H1 (cell line): ENCODE data around the gene SYCE1L. TPM values are rescaled to one million over a fixed set of nuclear protein-coding genes. Genes with fewer than 3 reads are reported as not detected.

ENCODE experiments used
- CTCF ChIA-PET: fragments of 300-600 bp; sonication (Branson Sonifier 250); formaldehyde crosslinking; loops from one replicate; lab custom pipeline; 2021; ENCODE audit not compliant: partially characterized antibody; lab: Charles Lee
- POLR2A ChIA-PET: fragments of 300-600 bp; sonication (Branson Sonifier 250); formaldehyde crosslinking; loops from one replicate; lab custom pipeline; 2021; ENCODE audit warnings: inconsistent platforms; ENCODE audit not compliant: partially characterized antibody; lab: Charles Lee
- DNase-seq, 2 experiments: peaks; one replicate each; pipeline versions ENCODE4 v3.0.0 to v3.0.0-alpha.2; 2010 to 2022; ENCODE audit warnings: low spot score in 2 of 2, low read depth in 1 of 2, mixed read lengths in 1 of 2
- FAIRE-seq: peaks from 2 replicates; lab custom pipeline; 2011; peaks lifted over from hg19 to GRCh38; lab: Jason Lieb, UNC
- H2AFZ ChIP-seq: 2 replicates; pipeline ENCODE4 v1.8.1; 2012; ENCODE audit warnings: low read length, inconsistent platforms
- H2AK5ac ChIP-seq: 2 replicates; pipeline ENCODE4 v1.6.1; 2013; ENCODE audit warnings: low read depth, low read length
- H2BK120ac ChIP-seq: replicated peaks from 2 replicates; pipeline ENCODE3; 2013; ENCODE audit warnings: low read depth, low read length, inconsistent platforms
- H2BK12ac ChIP-seq: 2 replicates; pipeline ENCODE4 v1.6.1; 2013; ENCODE audit warnings: low read depth, low read length
- H2BK15ac ChIP-seq: 2 replicates; pipeline ENCODE4 v1.6.1; 2013; ENCODE audit warnings: low read length
- H2BK20ac ChIP-seq: 2 replicates; pipeline ENCODE4 v1.6.1; 2013; ENCODE audit warnings: low read length
- H2BK5ac ChIP-seq: 2 replicates; pipeline ENCODE4 v1.6.1; 2013; ENCODE audit warnings: low read depth, low read length
- H3K14ac ChIP-seq: 2 replicates; pipeline ENCODE4 v1.6.1; 2013; ENCODE audit warnings: inconsistent platforms; ENCODE audit not compliant: insufficient read length
- H3K18ac ChIP-seq: 2 replicates; pipeline ENCODE4 v1.6.1; 2013; ENCODE audit warnings: low read length; ENCODE audit errors: extremely low read depth
- H3K23ac ChIP-seq: 2 replicates; pipeline ENCODE4 v1.6.1; 2013; ENCODE audit warnings: inconsistent platforms; ENCODE audit not compliant: insufficient read length
- H3K23me2 ChIP-seq: 2 replicates; pipeline ENCODE4 v1.6.1; 2013; ENCODE audit warnings: low read depth, low read length
- H3K27ac ChIP-seq: 2 replicates; pipeline ENCODE4 v1.6.1; 2011; ENCODE audit warnings: low read depth, low read length, inconsistent platforms
- H3K27me3 ChIP-seq, 4 experiments: replicated peaks in 1 of 4; 1 replicate in 1 of 4; 2 replicates in 3 of 4; pipeline versions ENCODE4 v1.6.1 to v1.8.1; 2011 to 2013; ENCODE audit warnings: low read length in 3 of 4, mild to moderate bottlenecking in 3 of 4, inconsistent platforms in 2 of 4, mixed read lengths in 2 of 4, moderate library complexity in 1 of 4; ENCODE audit not compliant: control insufficient read depth in 3 of 4, insufficient read depth in 3 of 4; ENCODE audit errors: extremely low read depth in 1 of 4
- H3K36me3 ChIP-seq, 4 experiments: 2 replicates each; pipeline versions ENCODE4 v1.6.1 to v1.8.1; 2011 to 2013; ENCODE audit warnings: mild to moderate bottlenecking in 4 of 4, low read length in 3 of 4, moderate library complexity in 2 of 4, control low read depth in 1 of 4, inconsistent platforms in 1 of 4; ENCODE audit not compliant: insufficient read depth in 4 of 4, control insufficient read depth in 2 of 4
- H3K4ac ChIP-seq: replicated peaks from 2 replicates; pipeline ENCODE3; 2013; ENCODE audit warnings: low read length, low read depth, mixed read lengths, inconsistent platforms; ENCODE audit not compliant: insufficient read length
- H3K4me1 ChIP-seq, 4 experiments: replicated peaks in 1 of 4; 1 replicate in 1 of 4; 2 replicates in 3 of 4; pipeline versions ENCODE4 v1.6.1 to v1.8.1; 2011 to 2013; ENCODE audit warnings: low read length in 3 of 4, inconsistent platforms in 2 of 4, mixed read lengths in 1 of 4; ENCODE audit not compliant: insufficient read depth in 4 of 4, control insufficient read depth in 3 of 4
- H3K4me2 ChIP-seq, 2 experiments: 2 replicates each; pipeline versions ENCODE4 v1.6.1 to v1.8.1; 2011 to 2013; ENCODE audit warnings: low read depth in 2 of 2, low read length in 2 of 2, control low read depth in 1 of 2, inconsistent platforms in 1 of 2, mild to moderate bottlenecking in 1 of 2; ENCODE audit not compliant: insufficient read depth in 1 of 2
- H3K4me3 ChIP-seq, 4 experiments: fragments of 200-600, 300-600 bp in 1 of 4; sonication (generic), shearing (Covaris generic), sonication (Bioruptor Twin) in 1 of 4; 2 replicates each; pipeline versions ENCODE4 v1.5.1 to v1.8.1; 2011 to 2016; ENCODE audit warnings: low read length in 4 of 4, low read depth in 3 of 4, control low read depth in 2 of 4, inconsistent platforms in 2 of 4, mild to moderate bottlenecking in 2 of 4, mixed read lengths in 1 of 4, moderate library complexity in 1 of 4; ENCODE audit not compliant: insufficient read depth in 2 of 4; ENCODE audit errors: extremely low read depth in 1 of 4
- H3K56ac ChIP-seq: replicated peaks from 2 replicates; pipeline ENCODE3; 2013; ENCODE audit warnings: low read depth, mild to moderate bottlenecking, mixed read lengths, low read length, inconsistent platforms; ENCODE audit not compliant: insufficient read length
- H3K79me1 ChIP-seq: 2 replicates; pipeline ENCODE4 v1.6.1; 2013; ENCODE audit warnings: low read depth, low read length, control low read depth
- H3K79me2 ChIP-seq, 2 experiments: 2 replicates each; pipeline versions ENCODE4 v1.6.1 to v1.8.1; 2012 to 2013; ENCODE audit warnings: low read length in 2 of 2, mild to moderate bottlenecking in 2 of 2, inconsistent platforms in 1 of 2; ENCODE audit not compliant: insufficient read depth in 2 of 2, control insufficient read depth in 1 of 2
- H3K9ac ChIP-seq, 4 experiments: replicated peaks in 1 of 4; 1 replicate in 1 of 4; 2 replicates in 3 of 4; pipeline versions ENCODE4 v1.6.1 to v1.8.1; 2011 to 2013; ENCODE audit warnings: low read depth in 3 of 4, low read length in 3 of 4, control low read depth in 2 of 4, mild to moderate bottlenecking in 2 of 4, moderate library complexity in 2 of 4, inconsistent platforms in 1 of 4; ENCODE audit errors: extremely low read depth in 1 of 4
- H3K9me3 ChIP-seq, 2 experiments: 2 replicates each; pipeline versions ENCODE4 v1.6.1 to v1.8.1; 2012 to 2013; ENCODE audit warnings: mild to moderate bottlenecking in 2 of 2, moderate library complexity in 2 of 2, control low read depth in 1 of 2, inconsistent platforms in 1 of 2, low read depth in 1 of 2, low read length in 1 of 2, mixed read lengths in 1 of 2; ENCODE audit not compliant: insufficient read depth in 2 of 2
- H4K20me1 ChIP-seq, 2 experiments: replicated peaks in 1 of 2; 2 replicates each; pipeline versions ENCODE3 to v1.8.1; 2011 to 2013; ENCODE audit warnings: inconsistent platforms in 2 of 2, low read length in 2 of 2, mild to moderate bottlenecking in 1 of 2; ENCODE audit not compliant: insufficient read depth in 2 of 2, control insufficient read depth in 1 of 2
- H4K5ac ChIP-seq: 2 replicates; pipeline ENCODE4 v1.6.1; 2013; ENCODE audit warnings: low read length, low read depth, mixed read lengths, inconsistent platforms; ENCODE audit not compliant: insufficient read length
- H4K8ac ChIP-seq: 2 replicates; pipeline ENCODE4 v1.8.0; 2013; ENCODE audit warnings: mild to moderate bottlenecking, moderate library complexity, low read length, inconsistent platforms; ENCODE audit not compliant: insufficient read depth; ENCODE audit errors: extremely low read depth
- H4K91ac ChIP-seq: replicated peaks from 2 replicates; pipeline ENCODE3; 2013; ENCODE audit warnings: low read length, mixed read lengths, inconsistent platforms; ENCODE audit not compliant: insufficient read length
- ASH2L ChIP-seq: fragments of 200-600, 300-600 bp; sonication (generic); IDR thresholded peaks from one replicate; pipeline ENCODE4 v1.7.1; 2017; ENCODE audit warnings: low read length
- ATF3 ChIP-seq: IDR thresholded peaks from 2 replicates; pipeline ENCODE4 v1.6.1; 2011; ENCODE audit warnings: low read depth, mild to moderate bottlenecking, low read length; ENCODE audit not compliant: insufficient read depth
- CBX5 ChIP-seq: fragments of 300-800, 300-1000 bp; sonication (generic); IDR thresholded peaks from 2 replicates; pipeline ENCODE4 v1.7.1; 2016; ENCODE audit warnings: antibody characterized with exemption, low read length, low read depth
- CEBPB ChIP-seq: IDR thresholded peaks from 2 replicates; pipeline ENCODE4 v1.6.1; 2012; ENCODE audit warnings: low read depth, low read length
- CHD2 ChIP-seq: IDR thresholded peaks from 2 replicates; pipeline ENCODE4 v1.6.1; 2012; ENCODE audit warnings: low read length, improper control_type of control experiment
- CTBP2 ChIP-seq: IDR thresholded peaks from 2 replicates; pipeline ENCODE4 v1.7.0; 2011; ENCODE audit warnings: borderline replicate concordance, mild to moderate bottlenecking, moderate library complexity, mixed read lengths, low read length; ENCODE audit not compliant: insufficient read depth, insufficient read length
- CTCF ChIP-seq, 3 experiments: IDR thresholded peaks; 1 replicate in 2 of 3; 2 replicates in 1 of 3; pipeline versions ENCODE4 v1.5.1 to v1.6.1; 2011; ENCODE audit warnings: low read length in 3 of 3, mild to moderate bottlenecking in 3 of 3, inconsistent platforms in 2 of 3, low read depth in 1 of 3, moderate library complexity in 1 of 3; ENCODE audit not compliant: insufficient read depth in 1 of 3; ENCODE audit errors: control extremely low read depth in 1 of 3
- FOSL1 ChIP-seq: IDR thresholded peaks from 2 replicates; pipeline ENCODE4 v1.6.1; 2011; ENCODE audit warnings: mild to moderate bottlenecking, low read depth, low read length, moderate library complexity; ENCODE audit not compliant: insufficient read depth
- POLR2A ChIP-seq, 2 experiments: IDR thresholded peaks; 1 replicate in 1 of 2; 2 replicates in 1 of 2; pipeline ENCODE4 v1.6.1; 2011; ENCODE audit warnings: low read depth in 2 of 2, low read length in 2 of 2, mild to moderate bottlenecking in 2 of 2; ENCODE audit errors: control extremely low read depth in 1 of 2
- RFX5 ChIP-seq: IDR thresholded peaks from 2 replicates; pipeline ENCODE4 v1.6.1; 2011; ENCODE audit warnings: low read depth, low read length, improper control_type of control experiment, borderline replicate concordance
- SP2 ChIP-seq: IDR thresholded peaks from 2 replicates; pipeline ENCODE4 v1.6.1; 2012; ENCODE audit warnings: mild to moderate bottlenecking, low read length, inconsistent platforms
- TAF7 ChIP-seq: optimal IDR thresholded peaks from 2 replicates; pipeline ENCODE3; 2011; ENCODE audit warnings: low read depth, mild to moderate bottlenecking, inconsistent platforms, low read length, moderate library complexity, borderline replicate concordance
- whole genome bisulfite sequencing, 2 experiments: shearing (Covaris generic) in 1 of 2; methylation state at CpG; one replicate each; pipeline versions ENCODE4 v1.1.6 to v1.1.7; 2013 to 2015; ENCODE audit warnings: low lambda C conversion rate in 2 of 2, mixed read lengths in 2 of 2, inconsistent platforms in 1 of 2, low coverage in 1 of 2, missing lambda C conversion rate in 1 of 2; ENCODE audit not compliant: insufficient replicate concordance in 2 of 2, insufficient coverage in 1 of 2, insufficient read length in 1 of 2; ENCODE audit errors: extremely low coverage in 1 of 2, missing lambda C conversion rate in 1 of 2; 5-methylcytosine and 5-hydroxymethylcytosine counted together
- polyA plus RNA-seq, 7 experiments: library from polyadenylated mRNA; depleted of rRNA in 3 of 7; stranded (reverse) in 5 of 7; unstranded in 2 of 7; fragments of >200 nt in 5 of 7; fragments of 200-250 nt in 2 of 7; gene quantifications; 1 replicate in 5 of 7; 2 replicates in 1 of 7; 4 replicates in 1 of 7; pipeline versions ENCODE4 v1.2.1 to v1.2.3, GENCODE V29; 2011 to 2013; ENCODE audit warnings: missing spikeins in 2 of 7, mixed read lengths in 2 of 7
- total RNA-seq: library from RNA; stranded (reverse); fragmentation: NEBNext Ultra II Directional; extraction: Animal tissue kit (Norgen Biotek cat#: 25700); gene quantifications from 2 replicates; pipeline ENCODE4 v1.2.1, GENCODE V29; 2021

The SYCE1L gene
- total and polyA plus RNA-seq, 2 of the 8 experiments (the other 6 are each of a cell fraction or from before 2014, with no cell fraction given): 5.8 to 6.8 TPM

- DNase-seq: no peak
- no peaks in the 10 kb centered on the region for H3K23me2 ChIP-seq
- H2AK5ac ChIP-seq: no peak overlapping the region
- H2BK120ac ChIP-seq: no peak overlapping the region
- no peak overlapping the region for H4K8ac ChIP-seq
- no peak overlapping the region for H2AFZ ChIP-seq
- CTCF ChIA-PET: interaction anchor here (0.9 to 2.2 kb wide), 6 partner anchors 13 to 338 kb away, joined by 3 to 10 read pairs (median 3); partner anchors contain the start of gene ADAMTS18
- H3K9ac ChIP-seq: no peak overlapping the region
- no peak overlapping the region for H3K23ac ChIP-seq
- H3K27ac ChIP-seq: no peak overlapping the region
- H4K5ac ChIP-seq: no peak overlapping the region
- H3K14ac ChIP-seq: no peak overlapping the region
- H2BK20ac ChIP-seq: no peak overlapping the region
- no peaks in the 10 kb centered on the region for H4K20me1 ChIP-seq
- no peak overlapping the region for H3K56ac ChIP-seq
- no peaks in the 10 kb centered on the region for H3K36me3 ChIP-seq
- H3K4me3 ChIP-seq: no peak overlapping the region
- 84% methylated on average over 4 of the region's 4 CpGs; no CpG with 5 or more reads in 1 of the 2 experiments for WGBS, 2 experiments
- no peak for FAIRE-seq
- no peak overlapping the region for H4K91ac ChIP-seq
- H3K27me3 ChIP-seq: no peaks in the 10 kb centered on the region
- H2BK15ac ChIP-seq: no peak overlapping the region
- POLR2A ChIA-PET: interaction anchor here (0.6 kb wide), 1 partner anchor 1965 kb away, joined by 3 read pairs; no protein-coding TSS in a partner anchor
- H3K4ac ChIP-seq: no peak overlapping the region
- H2BK12ac ChIP-seq: no peak overlapping the region
- H3K79me2 ChIP-seq: no peaks in the 10 kb centered on the region
- H3K79me1 ChIP-seq: no peaks in the 10 kb centered on the region
- H3K9me3 ChIP-seq: no peaks in the 10 kb centered on the region
- no peak overlapping the region for H2BK5ac ChIP-seq
- no peak overlapping the region for H3K4me2 ChIP-seq
- H3K18ac ChIP-seq: no peak overlapping the region
- no peaks in the 10 kb centered on the region for H3K4me1 ChIP-seq
- TF ChIP-seq CBX5: no peak
- no peak for TF ChIP-seq POLR2A (IDR thresholded peaks at IDR 0.05; ENCODE audit: control extremely low read depth in 1 of 2, low read depth in 2 of 2, low read length in 2 of 2)
- TF ChIP-seq ATF3: no peak
- no peak for TF ChIP-seq FOSL1
- TF ChIP-seq TAF7: no peak
- TF ChIP-seq CEBPB: no peak
- TF ChIP-seq CHD2: no peak
- TF ChIP-seq ASH2L: no peak
- no peak for TF ChIP-seq CTBP2
- no peak for TF ChIP-seq CTCF (IDR thresholded peaks at IDR 0.05; ENCODE audit: control extremely low read depth in 1 of 3, insufficient read depth in 1 of 3, low read depth in 1 of 3, low read length in 3 of 3)
- no peak for TF ChIP-seq RFX5
- TF ChIP-seq SP2: no peak
Measured at GRCh38 chr16:77250400-77250799, 51.2 kb downstream of the SYCE1L start.
